ENCODE data around the gene ARPC5. TPM values are rescaled to one million over a fixed set of nuclear protein-coding genes. Genes with fewer than 3 reads are reported as not detected.
A peak's percentile ranks its signal among the peaks of the same experiment; 100 is the strongest.

ARPC5 gene
- total and polyA plus RNA-seq, 9 of the 15 experiments (the other 6 are each of a cell fraction or from before 2014, with no cell fraction given): 71.8 to 150 (median 91.6) TPM

DNA sequence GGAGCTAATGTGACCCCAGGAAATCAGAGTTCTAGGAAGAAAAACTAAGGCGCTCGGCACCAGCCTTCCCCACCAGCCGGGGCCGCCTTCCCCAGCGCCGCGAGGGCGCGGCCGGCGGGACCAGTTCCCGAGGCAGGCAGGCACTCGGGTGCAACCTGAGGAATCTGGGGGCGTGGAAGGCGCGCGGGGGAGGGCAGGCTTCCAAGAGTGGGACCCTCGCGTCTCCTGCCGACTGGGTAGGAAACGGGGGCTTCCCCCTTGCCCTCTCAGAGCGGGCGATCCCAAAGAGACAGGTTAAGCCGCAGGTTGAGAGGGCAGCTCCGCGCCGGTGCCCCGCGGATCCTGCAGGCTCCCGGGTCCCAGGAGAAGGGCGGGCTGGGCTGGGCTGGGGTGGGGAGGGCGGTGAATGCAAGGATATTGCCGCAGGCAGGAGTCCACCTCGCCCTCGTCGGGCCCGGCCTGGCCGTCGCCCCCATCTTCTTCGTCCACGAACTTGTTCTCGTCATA is 431 bp downstream of the ARPC5 start (continued):
- TF ChIP-seq ZKSCAN3 (CRISPR knock-in tag; IDR thresholded peaks at IDR 0.05) (no peak), ARHGAP35 (IDR thresholded peaks at IDR 0.05; ENCODE audit: partially characterized antibody) (no peak), POLR3A (IDR thresholded peaks at IDR 0.05; ENCODE audit: borderline replicate concordance, extremely low read depth, insufficient read depth, insufficient read length) (no peak), NFATC3 (IDR thresholded peaks at IDR 0.05) (no peak), ARNT (IDR thresholded peaks at IDR 0.05) (no peak), YY1 (IDR thresholded peaks at IDR 0.05; ENCODE audit: borderline replicate concordance in 1 of 3, control insufficient read depth in 1 of 3, extremely low read depth in 1 of 3, insufficient read depth in 3 of 3, insufficient read length in 1 of 3, insufficient replicate concordance in 2 of 3, low read depth in 1 of 3, low read length in 2 of 3) (peak in 1 of 3 experiments; percentile 26), XRCC5 (IDR thresholded peaks at IDR 0.05; ENCODE audit: low read depth, low read length) (no peak)
- TF ChIP-seq, protein P1, sequence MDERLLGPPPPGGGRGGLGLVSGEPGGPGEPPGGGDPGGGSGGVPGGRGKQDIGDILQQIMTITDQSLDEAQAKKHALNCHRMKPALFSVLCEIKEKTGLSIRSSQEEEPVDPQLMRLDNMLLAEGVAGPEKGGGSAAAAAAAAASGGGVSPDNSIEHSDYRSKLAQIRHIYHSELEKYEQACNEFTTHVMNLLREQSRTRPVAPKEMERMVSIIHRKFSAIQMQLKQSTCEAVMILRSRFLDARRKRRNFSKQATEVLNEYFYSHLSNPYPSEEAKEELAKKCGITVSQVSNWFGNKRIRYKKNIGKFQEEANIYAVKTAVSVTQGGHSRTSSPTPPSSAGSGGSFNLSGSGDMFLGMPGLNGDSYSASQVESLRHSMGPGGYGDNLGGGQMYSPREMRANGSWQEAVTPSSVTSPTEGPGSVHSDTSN (CRISPR knock-in tag; IDR thresholded peaks at IDR 0.05; ENCODE audit: low read depth): peak; percentile 10; the same call in 1 of the 2 replicates
- TF ChIP-seq, protein P1 (tag; conservative IDR thresholded peaks at IDR 0.05; ENCODE audit: low read depth): no peak
- TF ChIP-seq, protein P2, sequence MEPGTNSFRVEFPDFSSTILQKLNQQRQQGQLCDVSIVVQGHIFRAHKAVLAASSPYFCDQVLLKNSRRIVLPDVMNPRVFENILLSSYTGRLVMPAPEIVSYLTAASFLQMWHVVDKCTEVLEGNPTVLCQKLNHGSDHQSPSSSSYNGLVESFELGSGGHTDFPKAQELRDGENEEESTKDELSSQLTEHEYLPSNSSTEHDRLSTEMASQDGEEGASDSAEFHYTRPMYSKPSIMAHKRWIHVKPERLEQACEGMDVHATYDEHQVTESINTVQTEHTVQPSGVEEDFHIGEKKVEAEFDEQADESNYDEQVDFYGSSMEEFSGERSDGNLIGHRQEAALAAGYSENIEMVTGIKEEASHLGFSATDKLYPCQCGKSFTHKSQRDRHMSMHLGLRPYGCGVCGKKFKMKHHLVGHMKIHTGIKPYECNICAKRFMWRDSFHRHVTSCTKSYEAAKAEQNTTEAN (CRISPR knock-in tag; IDR thresholded peaks at IDR 0.05): peak; percentile 85; the same call in 1 of the 2 replicates
- TF ChIP-seq, protein P3, sequence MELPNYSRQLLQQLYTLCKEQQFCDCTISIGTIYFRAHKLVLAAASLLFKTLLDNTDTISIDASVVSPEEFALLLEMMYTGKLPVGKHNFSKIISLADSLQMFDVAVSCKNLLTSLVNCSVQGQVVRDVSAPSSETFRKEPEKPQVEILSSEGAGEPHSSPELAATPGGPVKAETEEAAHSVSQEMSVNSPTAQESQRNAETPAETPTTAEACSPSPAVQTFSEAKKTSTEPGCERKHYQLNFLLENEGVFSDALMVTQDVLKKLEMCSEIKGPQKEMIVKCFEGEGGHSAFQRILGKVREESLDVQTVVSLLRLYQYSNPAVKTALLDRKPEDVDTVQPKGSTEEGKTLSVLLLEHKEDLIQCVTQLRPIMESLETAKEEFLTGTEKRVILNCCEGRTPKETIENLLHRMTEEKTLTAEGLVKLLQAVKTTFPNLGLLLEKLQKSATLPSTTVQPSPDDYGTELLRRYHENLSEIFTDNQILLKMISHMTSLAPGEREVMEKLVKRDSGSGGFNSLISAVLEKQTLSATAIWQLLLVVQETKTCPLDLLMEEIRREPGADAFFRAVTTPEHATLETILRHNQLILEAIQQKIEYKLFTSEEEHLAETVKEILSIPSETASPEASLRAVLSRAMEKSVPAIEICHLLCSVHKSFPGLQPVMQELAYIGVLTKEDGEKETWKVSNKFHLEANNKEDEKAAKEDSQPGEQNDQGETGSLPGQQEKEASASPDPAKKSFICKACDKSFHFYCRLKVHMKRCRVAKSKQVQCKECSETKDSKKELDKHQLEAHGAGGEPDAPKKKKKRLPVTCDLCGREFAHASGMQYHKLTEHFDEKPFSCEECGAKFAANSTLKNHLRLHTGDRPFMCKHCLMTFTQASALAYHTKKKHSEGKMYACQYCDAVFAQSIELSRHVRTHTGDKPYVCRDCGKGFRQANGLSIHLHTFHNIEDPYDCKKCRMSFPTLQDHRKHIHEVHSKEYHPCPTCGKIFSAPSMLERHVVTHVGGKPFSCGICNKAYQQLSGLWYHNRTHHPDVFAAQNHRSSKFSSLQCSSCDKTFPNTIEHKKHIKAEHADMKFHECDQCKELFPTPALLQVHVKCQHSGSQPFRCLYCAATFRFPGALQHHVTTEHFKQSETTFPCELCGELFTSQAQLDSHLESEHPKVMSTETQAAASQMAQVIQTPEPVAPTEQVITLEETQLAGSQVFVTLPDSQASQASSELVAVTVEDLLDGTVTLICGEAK (IDR thresholded peaks at IDR 0.05): no peak
- TF ChIP-seq, protein P3 (CRISPR knock-in tag; IDR thresholded peaks at IDR 0.05): no peak

Data from K562 (cell line).